HEK293 (cell line): ENCODE measurements around the gene FRMD4A.

Experiments used
- ATF2 ChIP-seq: fragments of 450-650 bp; formaldehyde crosslinking; IDR thresholded peaks from 2 replicates; pipeline ENCODE4 v1.5.1; 2016; ENCODE audit warnings: missing biosample characterization, missing genetic modification characterization, low read depth
- CTCF ChIP-seq: fragments of 450-650 bp; formaldehyde crosslinking; IDR thresholded peaks from 2 replicates; pipeline ENCODE4 v1.5.1; 2016; ENCODE audit warnings: missing biosample characterization, missing genetic modification characterization
- KLF8 ChIP-seq: fragments of 450-650 bp; formaldehyde crosslinking; IDR thresholded peaks from 2 replicates; pipeline ENCODE4 v1.5.1; 2016; ENCODE audit warnings: missing biosample characterization, missing genetic modification characterization
- REST ChIP-seq: fragments of 450-650 bp; formaldehyde crosslinking; IDR thresholded peaks from 2 replicates; pipeline ENCODE4 v1.5.1; 2016; ENCODE audit warnings: missing biosample characterization, missing genetic modification characterization
- YY1 ChIP-seq: fragments of 450-650 bp; formaldehyde crosslinking; IDR thresholded peaks from 2 replicates; pipeline ENCODE4 v1.5.1; 2018; ENCODE audit warnings: missing biosample characterization, missing genetic modification characterization
- ZNF174 ChIP-seq: fragments of 450-650 bp; formaldehyde crosslinking; IDR thresholded peaks from 2 replicates; pipeline ENCODE4 v1.5.0; 2017; ENCODE audit warnings: missing biosample characterization, mild to moderate bottlenecking, missing genetic modification characterization
- ZNF211 ChIP-seq: fragments of 450-650 bp; formaldehyde crosslinking; IDR thresholded peaks from 2 replicates; pipeline ENCODE4 v1.5.1; 2016; ENCODE audit warnings: low read depth, missing biosample characterization, missing genetic modification characterization
- ZNF362 ChIP-seq: fragments of 450-650 bp; formaldehyde crosslinking; IDR thresholded peaks from 2 replicates; pipeline ENCODE4 v1.5.1; 2016; ENCODE audit warnings: missing biosample characterization, missing genetic modification characterization
- ZNF513 ChIP-seq: fragments of 450-650 bp; IDR thresholded peaks from 2 replicates; pipeline ENCODE4 v1.5.1; 2018; ENCODE audit warnings: missing biosample characterization, missing genetic modification characterization
- ZNF544 ChIP-seq: fragments of 450-650 bp; formaldehyde crosslinking; IDR thresholded peaks from 2 replicates; pipeline ENCODE4 v1.5.0; 2017; ENCODE audit warnings: missing biosample characterization, missing genetic modification characterization
- ZNF768 ChIP-seq: fragments of 450-650 bp; formaldehyde crosslinking; IDR thresholded peaks from 2 replicates; pipeline ENCODE4 v1.5.1; 2018; ENCODE audit warnings: missing biosample characterization, mild to moderate bottlenecking, missing genetic modification characterization
- ZNF776 ChIP-seq: fragments of 450-650 bp; formaldehyde crosslinking; IDR thresholded peaks from 2 replicates; pipeline ENCODE4 v1.5.0; 2017; ENCODE audit warnings: missing biosample characterization, missing genetic modification characterization, borderline replicate concordance
- ZNF843 ChIP-seq: fragments of 450-650 bp; formaldehyde crosslinking; IDR thresholded peaks from 2 replicates; pipeline ENCODE4 v1.5.1; 2016; ENCODE audit warnings: missing biosample characterization, missing genetic modification characterization
- ZXDB ChIP-seq: fragments of 450-650 bp; formaldehyde crosslinking; IDR thresholded peaks from 2 replicates; pipeline ENCODE4 v1.5.1; 2016; ENCODE audit warnings: missing biosample characterization, missing genetic modification characterization

GRCh38 chr10:13720699-13721098 lies 610.0 kb downstream of the FRMD4A start:
- TF ChIP-seq CTCF (no peak), ZNF362 (tag by site-specific recombination) (no peak), ZNF211 (tag by site-specific recombination) (no peak), ZNF843 (tag by site-specific recombination) (no peak), ZNF513 (tag by site-specific recombination) (no peak), ZNF776 (tag by site-specific recombination) (no peak), REST (tag by site-specific recombination) (no peak), YY1 (tag by site-specific recombination) (no peak), ZNF768 (tag by site-specific recombination) (no peak), ZNF174 (tag by site-specific recombination) (no peak), ATF2 (tag by site-specific recombination) (no peak), ZXDB (tag by site-specific recombination) (no peak), KLF8 (tag by site-specific recombination) (no peak), ZNF544 (tag by site-specific recombination) (no peak)
